ENCODE data around the gene CERS6.
"Not testable (repeated sequence)": the region's sequence is repeated elsewhere in the genome, so short reads cannot be mapped to it uniquely, and the experiment has no call there.

The CERS6 gene

GRCh38 chr2:168469281-168469988, 13.4 kb downstream of the CERS6 start:
- peak; percentile 90 for DNase-seq

GRCh38 chr2:168470320-168471162, 14.5 kb downstream of the CERS6 start:
- DNase-seq, result peak; percentile 48

GRCh38 chr2:168471163-168471475, 15.0 kb downstream of the CERS6 start:
- DNase-seq, result no peak

- no peak for DNase-seq
These were observed 19.6 kb downstream of the CERS6 start for GRCh38 chr2:168475636-168476035.

GRCh38 chr2:168478206-168478605, 22.1 kb downstream of the CERS6 start:
- no peak for DNase-seq

- DNase-seq, result no peak
These were observed 24.3 kb downstream of the CERS6 start for GRCh38 chr2:168480356-168480755.

- DNase-seq, result no peak
These were observed 24.9 kb downstream of the CERS6 start for GRCh38 chr2:168480825-168481585.

GRCh38 chr2:168482269-168482668, 26.2 kb downstream of the CERS6 start:
- no peak for DNase-seq

- no peak for DNase-seq
These were observed 27.1 kb downstream of the CERS6 start for GRCh38 chr2:168482952-168483831.

- no peak for DNase-seq
These were observed 30.4 kb downstream of the CERS6 start for GRCh38 chr2:168486477-168486876.

- DNase-seq, result peak; percentile 88
These were observed 34.2 kb downstream of the CERS6 start for GRCh38 chr2:168490015-168490874.

- DNase-seq, result peak; percentile 62
These were observed 35.0 kb downstream of the CERS6 start for GRCh38 chr2:168490946-168491605.

- not testable (repeated sequence) for DNase-seq
These were observed 35.7 kb downstream of the CERS6 start for GRCh38 chr2:168491728-168492127.

- not testable (repeated sequence) for DNase-seq
These were observed 37.1 kb downstream of the CERS6 start for GRCh38 chr2:168493219-168493618.

- peak; percentile 46 for DNase-seq
These were observed 38.2 kb downstream of the CERS6 start for GRCh38 chr2:168494190-168494711.

- DNase-seq, result no peak
These were observed 39.5 kb downstream of the CERS6 start for GRCh38 chr2:168495524-168495923.

- DNase-seq, result no peak
These were observed 40.8 kb downstream of the CERS6 start for GRCh38 chr2:168496906-168497305.

- peak; percentile 32 for DNase-seq
These were observed 43.4 kb downstream of the CERS6 start for GRCh38 chr2:168499500-168499899.

GRCh38 chr2:168500516-168500915, 44.4 kb downstream of the CERS6 start:
- DNase-seq, result no peak

- DNase-seq, result no peak
These were observed 45.5 kb downstream of the CERS6 start for GRCh38 chr2:168501466-168502065.
